Peyer's patch (tissue), 4 donors: ENCODE measurements around the gene PTPRE.

ENCODE experiments used
- POLR2A ChIP-seq, 2 donors: fragments of 450-650 bp; IDR thresholded peaks; one replicate each; pipeline ENCODE4 v1.5.1; 2017; ENCODE audit warnings: antibody characterized with exemption in 2 of 2, mild to moderate bottlenecking in 2 of 2, moderate library complexity in 2 of 2
- TF ChIP-seq, protein P1 (sequence below), 6 experiments: fragments of 450-650 bp in 4 of 6; fragments of 200-600 bp in 2 of 6; sonication (generic) in 1 of 6; IDR thresholded peaks; one replicate each; pipeline ENCODE4 v1.5.1; 2017 to 2019; ENCODE audit warnings: antibody characterized with exemption in 6 of 6, mild to moderate bottlenecking in 3 of 6, moderate library complexity in 1 of 6

DNA sequence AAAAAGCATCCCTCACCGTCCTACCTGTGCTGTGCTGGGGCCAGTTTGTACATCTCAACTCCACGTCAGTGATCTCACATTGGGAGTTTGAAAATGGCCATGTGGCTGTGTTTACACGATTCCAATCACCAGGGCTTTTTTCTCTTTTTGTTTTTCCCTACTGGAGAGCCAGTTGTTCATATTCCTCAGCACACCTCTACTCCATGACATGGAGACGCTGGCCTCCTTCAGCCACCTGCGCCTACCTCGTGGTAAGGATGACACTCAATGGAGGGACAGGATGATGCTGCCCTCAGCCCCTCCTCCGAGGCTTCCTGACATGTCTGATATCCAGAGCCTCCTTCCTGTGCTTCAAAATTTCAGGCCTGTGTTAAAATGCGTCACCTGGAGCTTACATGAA, 24.5 kb upstream of the PTPRE start:
- TF ChIP-seq POLR2A (IDR thresholded peaks at IDR 0.05), result no peak
- TF ChIP-seq, protein P1, sequence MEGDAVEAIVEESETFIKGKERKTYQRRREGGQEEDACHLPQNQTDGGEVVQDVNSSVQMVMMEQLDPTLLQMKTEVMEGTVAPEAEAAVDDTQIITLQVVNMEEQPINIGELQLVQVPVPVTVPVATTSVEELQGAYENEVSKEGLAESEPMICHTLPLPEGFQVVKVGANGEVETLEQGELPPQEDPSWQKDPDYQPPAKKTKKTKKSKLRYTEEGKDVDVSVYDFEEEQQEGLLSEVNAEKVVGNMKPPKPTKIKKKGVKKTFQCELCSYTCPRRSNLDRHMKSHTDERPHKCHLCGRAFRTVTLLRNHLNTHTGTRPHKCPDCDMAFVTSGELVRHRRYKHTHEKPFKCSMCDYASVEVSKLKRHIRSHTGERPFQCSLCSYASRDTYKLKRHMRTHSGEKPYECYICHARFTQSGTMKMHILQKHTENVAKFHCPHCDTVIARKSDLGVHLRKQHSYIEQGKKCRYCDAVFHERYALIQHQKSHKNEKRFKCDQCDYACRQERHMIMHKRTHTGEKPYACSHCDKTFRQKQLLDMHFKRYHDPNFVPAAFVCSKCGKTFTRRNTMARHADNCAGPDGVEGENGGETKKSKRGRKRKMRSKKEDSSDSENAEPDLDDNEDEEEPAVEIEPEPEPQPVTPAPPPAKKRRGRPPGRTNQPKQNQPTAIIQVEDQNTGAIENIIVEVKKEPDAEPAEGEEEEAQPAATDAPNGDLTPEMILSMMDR (IDR thresholded peaks at IDR 0.05), result no peak
